AG04450 (cell line): ENCODE measurements around the gene TRPV3. TPM values are rescaled to one million over a fixed set of nuclear protein-coding genes. Genes with fewer than 3 reads are reported as not detected.

ENCODE experiments used
- CTCF ChIA-PET: fragments of 300-600, 350-600 bp; formaldehyde crosslinking; extraction: SDS; loops from one replicate; lab custom pipeline; 2022; ENCODE audit warnings: antibody characterized with exemption, inconsistent platforms; lab: Charles Lee
- POLR2A ChIA-PET: fragments of 350-600 bp; formaldehyde crosslinking; extraction: SDS; loops from one replicate; lab custom pipeline; 2021; ENCODE audit warnings: antibody characterized with exemption, inconsistent platforms; lab: Yijun Ruan, JAX
- DNase-seq: peaks from one replicate; pipeline ENCODE4 v3.0.0-alpha.2; 2011; ENCODE audit warnings: low read depth, low spot score
- H3K27ac ChIP-seq: one replicate; pipeline ENCODE4 v1.5.1; 2012; ENCODE audit warnings: low read depth, low read length, control low read depth
- H3K27me3 ChIP-seq: one replicate; pipeline ENCODE4 v1.6.0; 2012; ENCODE audit warnings: low read length; ENCODE audit not compliant: control insufficient read depth, insufficient read depth
- H3K4me3 ChIP-seq: 2 replicates; pipeline ENCODE4 v1.5.1; 2011; ENCODE audit warnings: mild to moderate bottlenecking, low read depth, low read length, control low read depth
- H3K9me3 ChIP-seq: 2 replicates; pipeline ENCODE4 v1.5.1; 2012; ENCODE audit warnings: low read length; ENCODE audit not compliant: control insufficient read depth, insufficient read depth
- CTCF ChIP-seq: IDR thresholded peaks from 2 replicates; pipeline ENCODE4 v1.5.1; 2011; ENCODE audit warnings: low read depth, low read length, control low read depth, inconsistent platforms
- polyA plus RNA-seq: library from polyadenylated mRNA; depleted of rRNA; stranded (reverse); fragments of >200 nt; gene quantifications from 2 replicates; pipeline ENCODE4 v1.2.3, GENCODE V29; 2011

Gene TRPV3
- polyA plus RNA-seq, 1 experiment, result 0.24 TPM

- no peak overlapping the region for H3K4me3 ChIP-seq
- CTCF ChIA-PET, result no interaction called here
Observed at GRCh38 chr17:3559270-3559645, 1.6 kb upstream of the TRPV3 start.

GRCh38 chr17:3558603-3559269 is 1.1 kb upstream of the TRPV3 start:
- CTCF ChIA-PET, result interaction anchor here (0.6 to 0.7 kb wide), 2 partner anchors 172 to 511 kb away, joined by 3 read pairs; no protein-coding TSS in a partner anchor

More at GRCh38 chr17:3559270-3559645, 1.6 kb upstream of the TRPV3 start:
- no peak for TF ChIP-seq CTCF
- DNase-seq, result no peak
- Histone ChIP-seq H3K27me3 (peaks cover 5% of the 10 kb centered on the region), H3K9me3 (no peaks in the 10 kb centered on the region; the same call in 1 of the 2 replicates), H3K27ac (peak overlapping the region; percentile 61)
- POLR2A ChIA-PET, result no interaction called here

GRCh38 chr17:3556916-3557767 is 470 bp downstream of the TRPV3 start:
- Histone ChIP-seq H3K9me3 (no peaks in the 10 kb centered on the region; the same call in 1 of the 2 replicates), H3K27ac (no peak overlapping the region), H3K27me3 (peaks cover 8% of the 10 kb centered on the region), H3K4me3 (no peak overlapping the region)
- DNase-seq, result no peak
- CTCF ChIA-PET, result interaction anchor here (1.3 kb wide), 1 partner anchor 44 kb away, joined by 3 read pairs; no protein-coding TSS in a partner anchor
- TF ChIP-seq CTCF, result no peak
- POLR2A ChIA-PET, result no interaction called here

More at GRCh38 chr17:3558603-3559269, 1.1 kb upstream of the TRPV3 start:
- DNase-seq, result peak; percentile 59
- Histone ChIP-seq H3K9me3 (no peaks in the 10 kb centered on the region; the same call in 1 of the 2 replicates), H3K4me3 (no peak overlapping the region), H3K27me3 (peaks cover 5% of the 10 kb centered on the region), H3K27ac (peak overlapping the region; percentile 61)
- POLR2A ChIA-PET, result interaction anchor here (0.6 kb wide), 2 partner anchors 17 to 23 kb away, joined by 3 to 5 read pairs; no protein-coding TSS in a partner anchor
- TF ChIP-seq CTCF, result no peak

- no peak for DNase-seq
- ChIA-PET CTCF (interaction anchor here (0.7 to 1.3 kb wide), 2 partner anchors 45 to 327 kb away, joined by 3 read pairs; no protein-coding TSS in a partner anchor), POLR2A (no interaction called here)
- Histone ChIP-seq H3K4me3 (no peak overlapping the region), H3K27me3 (peaks cover 8% of the 10 kb centered on the region), H3K9me3 (no peaks in the 10 kb centered on the region; the same call in 1 of the 2 replicates), H3K27ac (no peak overlapping the region)
- no peak for TF ChIP-seq CTCF
Observed at GRCh38 chr17:3556239-3556915, 1.2 kb downstream of the TRPV3 start.
